Activated CD4-positive, alpha-beta T cell treated with anti-CD3 and anti-CD28 coated beads, Interleukin-2, amount 50 U/mL, for 1 hour (primary cell): ENCODE measurements around the gene SYT17.

Experiments used
- DNase-seq: peaks from one replicate; pipeline ENCODE4 v3.0.0-alpha.2; 2020

The SYT17 gene

GRCh38 chr16:19139436-19140091, 28.5 kb upstream of the SYT17 start:
- no peak for DNase-seq

DNA sequence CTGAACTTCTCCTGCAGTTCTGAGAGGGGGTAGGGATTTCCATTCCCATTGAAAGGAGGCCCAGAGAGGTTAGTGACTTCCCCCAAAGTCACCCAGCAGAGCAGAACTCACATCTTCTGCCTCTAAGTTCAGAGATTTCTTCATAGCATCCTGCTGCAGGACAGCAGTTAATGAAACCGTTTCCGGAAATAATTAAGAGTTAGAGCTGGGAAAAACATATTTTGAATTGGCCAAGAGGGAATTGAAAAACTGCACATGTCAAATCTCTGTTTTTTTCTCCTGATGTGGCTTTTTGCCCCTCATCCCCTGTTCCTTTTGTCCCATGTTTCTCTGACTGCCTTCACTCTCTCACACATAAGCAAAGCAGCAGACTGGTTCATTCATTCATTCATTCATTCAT, 27.6 kb upstream of the SYT17 start:
- DNase-seq: no peak

- no peak for DNase-seq
Observed at GRCh38 chr16:19142939-19143598, 25.0 kb upstream of the SYT17 start.

DNA sequence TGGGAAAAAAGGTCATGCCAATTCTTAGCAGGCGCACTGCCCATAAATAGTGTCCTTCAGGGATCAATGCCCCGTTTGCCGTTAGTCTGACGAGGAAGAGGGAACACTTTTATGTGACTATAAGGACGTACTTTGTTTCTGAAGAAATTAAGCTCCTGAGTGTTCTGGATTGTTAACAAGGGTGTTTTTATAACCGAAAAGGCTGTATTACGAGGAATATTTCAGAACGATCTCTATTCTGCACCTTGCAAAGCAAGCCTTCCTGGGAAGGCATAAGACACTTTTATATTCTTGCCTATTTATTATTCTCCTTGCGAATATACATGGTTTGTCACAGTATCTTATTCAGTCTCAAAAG, 24.5 kb upstream of the SYT17 start:
- no peak for DNase-seq

GRCh38 chr16:19145010-19145409, 23.0 kb upstream of the SYT17 start:
- no peak for DNase-seq

- no peak for DNase-seq
Observed at GRCh38 chr16:19147126-19147525, 20.9 kb upstream of the SYT17 start.

GRCh38 chr16:19147627-19148026, 20.4 kb upstream of the SYT17 start:
- no peak for DNase-seq

DNA sequence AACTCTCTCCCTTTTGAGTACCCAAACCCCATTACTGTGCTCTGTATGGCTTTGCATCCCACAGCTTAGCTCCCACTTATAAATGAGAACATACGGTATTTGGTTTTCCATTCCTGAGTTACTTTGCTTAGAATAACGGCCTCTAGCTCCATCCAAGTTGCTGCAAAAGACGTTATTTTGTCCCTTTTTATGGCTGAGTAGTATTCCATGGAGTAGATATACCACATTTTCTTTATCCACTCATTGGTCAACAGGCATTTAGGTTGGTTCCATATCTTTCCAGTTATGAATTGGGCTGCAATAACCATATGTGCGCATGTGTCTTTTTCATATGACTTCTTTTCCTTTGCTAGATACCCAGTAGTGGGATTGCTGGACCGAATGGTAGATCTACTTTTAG, 19.9 kb upstream of the SYT17 start:
- DNase-seq: no peak

DNA sequence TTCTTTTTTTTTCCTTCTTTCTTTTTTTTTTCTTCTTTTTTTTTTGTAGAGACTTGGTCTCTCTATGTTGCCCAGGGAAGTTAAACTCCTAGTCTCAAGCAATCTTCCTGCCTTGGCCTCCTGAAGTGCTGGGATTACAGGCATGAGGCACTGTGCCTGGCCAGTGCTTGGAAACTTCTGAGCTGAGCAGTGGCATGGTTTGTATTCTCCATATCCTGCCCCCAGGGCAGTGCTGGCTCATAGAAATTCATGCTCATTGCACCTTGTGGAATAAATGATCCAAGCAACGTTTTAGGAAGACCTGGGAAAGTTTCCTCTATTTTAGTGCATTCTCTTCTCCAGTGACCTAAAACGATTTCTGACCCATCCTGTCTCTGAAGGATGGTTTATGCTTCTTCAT, 16.7 kb upstream of the SYT17 start:
- no peak for DNase-seq

- DNase-seq: no peak
Observed at GRCh38 chr16:19152042-19152441, 16.0 kb upstream of the SYT17 start.

- DNase-seq: no peak
Observed at GRCh38 chr16:19153876-19154275, 14.2 kb upstream of the SYT17 start.

DNA sequence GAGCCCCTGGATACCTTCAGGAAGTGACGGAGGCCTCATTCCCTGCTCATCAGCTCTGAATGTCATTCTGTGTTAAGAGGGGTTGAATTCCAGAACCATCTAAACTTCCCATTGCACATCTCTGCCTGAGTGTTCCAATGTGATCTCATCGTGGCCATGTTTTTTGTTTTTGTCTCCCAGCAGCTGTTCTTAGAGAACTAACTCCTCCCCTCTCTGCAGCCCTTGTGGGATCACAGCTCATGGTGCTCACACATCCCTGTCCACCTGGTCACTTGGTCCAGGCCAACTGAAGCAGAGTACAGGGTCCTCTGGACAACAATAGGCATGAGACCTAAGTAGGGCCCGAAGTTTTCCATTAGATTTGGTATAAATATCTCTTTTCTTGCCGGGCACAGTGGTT, 6.0 kb upstream of the SYT17 start:
- DNase-seq: no peak

- DNase-seq: no peak
Observed at GRCh38 chr16:19163215-19163614, 4.8 kb upstream of the SYT17 start.

GRCh38 chr16:19164285-19164684, 3.8 kb upstream of the SYT17 start:
- no peak for DNase-seq

- no peak for DNase-seq
Observed at GRCh38 chr16:19165101-19165500, 2.9 kb upstream of the SYT17 start.

- no peak for DNase-seq
Observed at GRCh38 chr16:19166500-19166899, 1.5 kb upstream of the SYT17 start.

DNA sequence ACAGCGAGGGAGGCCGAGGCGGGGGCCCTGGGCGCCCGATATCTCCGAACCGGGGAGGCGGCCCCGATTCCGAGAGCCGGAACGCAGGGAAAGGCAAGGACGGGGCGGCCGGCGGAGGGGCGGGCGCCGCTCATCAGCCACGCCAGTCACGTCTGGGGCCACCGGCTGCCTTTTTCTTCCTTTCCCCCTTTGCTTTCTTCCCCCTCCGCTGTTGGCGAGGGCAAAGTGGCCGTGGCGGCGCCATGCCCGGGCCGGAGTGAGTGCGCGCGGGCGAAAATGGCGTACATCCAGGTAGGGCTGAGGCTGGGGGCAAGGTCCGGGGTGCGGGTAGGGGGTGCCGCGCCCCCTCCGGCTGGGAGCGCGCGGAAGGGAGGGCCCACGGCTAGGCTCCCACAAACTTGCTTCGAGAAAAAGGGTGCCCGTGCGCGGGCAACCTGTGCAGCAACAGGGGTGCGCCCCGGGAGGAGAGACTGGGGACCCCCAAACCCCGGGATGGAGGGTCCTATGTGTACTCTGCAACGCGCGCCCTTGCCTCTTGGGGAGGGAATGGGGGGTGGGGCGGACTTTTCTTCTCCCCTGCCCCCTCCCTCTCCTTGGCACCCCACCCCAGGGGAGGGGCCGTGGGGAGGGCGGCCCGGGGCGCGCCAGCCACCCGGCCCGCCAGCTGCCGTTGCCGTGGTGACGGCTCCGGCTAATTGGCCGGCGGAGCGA, 486 bp downstream of the SYT17 start:
- no peak for DNase-seq

DNA sequence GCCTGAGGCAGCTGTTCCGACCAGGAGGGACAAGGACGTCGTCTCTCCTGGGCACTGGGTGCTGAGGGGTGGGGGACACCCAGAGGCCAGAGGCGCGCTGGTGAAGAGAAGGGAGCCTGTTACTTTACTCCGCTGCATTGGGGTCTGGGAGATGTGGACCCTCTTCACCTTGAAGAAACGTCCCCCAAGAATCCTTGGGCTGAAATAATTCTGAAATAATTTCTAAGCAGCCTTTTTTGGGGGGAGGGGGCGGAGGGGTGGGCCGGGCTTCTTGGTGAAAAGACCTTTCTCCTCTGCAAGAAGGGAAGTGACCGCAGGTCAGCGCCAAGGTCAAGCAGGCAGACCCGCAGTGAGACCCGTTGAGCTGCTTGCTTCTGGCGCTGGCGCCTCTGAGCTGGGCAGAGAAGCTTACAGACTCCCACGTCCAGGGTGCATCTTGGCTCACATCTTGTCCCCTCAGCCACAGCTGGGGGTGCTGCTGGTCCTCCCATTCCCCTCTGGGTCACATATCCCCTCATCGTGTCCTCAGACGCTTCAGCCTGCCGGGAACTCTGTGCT, 1.1 kb downstream of the SYT17 start:
- DNase-seq: no peak

- no peak for DNase-seq
Observed at GRCh38 chr16:19170043-19170655, 2.1 kb downstream of the SYT17 start.

DNA sequence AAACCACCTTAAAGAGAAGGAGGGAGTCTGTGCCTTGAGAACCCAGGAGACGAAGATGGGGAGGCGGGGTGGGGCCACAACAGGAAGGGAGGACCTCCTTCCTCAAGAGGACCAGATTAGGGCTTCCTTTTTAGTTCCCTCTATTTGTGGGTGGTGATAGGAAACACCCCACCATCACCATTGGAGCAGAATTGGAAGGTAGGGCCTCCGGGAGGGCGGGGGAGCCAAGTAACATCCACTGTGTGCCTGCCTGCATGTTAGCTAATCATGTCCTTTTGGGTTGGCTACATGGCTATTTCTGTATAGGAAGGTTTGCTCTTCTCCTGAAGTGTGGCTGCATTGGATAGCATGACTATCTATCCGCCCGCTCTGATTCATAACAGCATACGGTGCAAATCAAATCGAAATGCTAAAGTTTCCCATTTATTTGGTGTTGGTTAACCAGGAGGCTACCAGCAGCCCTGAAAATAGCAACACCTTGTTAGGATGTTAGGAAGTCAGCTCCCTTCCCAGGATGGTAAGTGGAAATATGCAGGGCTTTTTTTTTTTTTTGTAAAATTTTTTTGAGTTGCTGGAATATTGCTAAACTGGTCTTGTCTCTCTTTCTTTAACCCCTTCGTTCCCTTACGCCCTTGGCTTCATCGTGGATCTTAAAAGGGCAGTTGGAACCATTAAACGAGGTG, 4.2 kb downstream of the SYT17 start:
- DNase-seq: no peak

GRCh38 chr16:19173059-19173458, 5.0 kb downstream of the SYT17 start:
- no peak for DNase-seq

DNA sequence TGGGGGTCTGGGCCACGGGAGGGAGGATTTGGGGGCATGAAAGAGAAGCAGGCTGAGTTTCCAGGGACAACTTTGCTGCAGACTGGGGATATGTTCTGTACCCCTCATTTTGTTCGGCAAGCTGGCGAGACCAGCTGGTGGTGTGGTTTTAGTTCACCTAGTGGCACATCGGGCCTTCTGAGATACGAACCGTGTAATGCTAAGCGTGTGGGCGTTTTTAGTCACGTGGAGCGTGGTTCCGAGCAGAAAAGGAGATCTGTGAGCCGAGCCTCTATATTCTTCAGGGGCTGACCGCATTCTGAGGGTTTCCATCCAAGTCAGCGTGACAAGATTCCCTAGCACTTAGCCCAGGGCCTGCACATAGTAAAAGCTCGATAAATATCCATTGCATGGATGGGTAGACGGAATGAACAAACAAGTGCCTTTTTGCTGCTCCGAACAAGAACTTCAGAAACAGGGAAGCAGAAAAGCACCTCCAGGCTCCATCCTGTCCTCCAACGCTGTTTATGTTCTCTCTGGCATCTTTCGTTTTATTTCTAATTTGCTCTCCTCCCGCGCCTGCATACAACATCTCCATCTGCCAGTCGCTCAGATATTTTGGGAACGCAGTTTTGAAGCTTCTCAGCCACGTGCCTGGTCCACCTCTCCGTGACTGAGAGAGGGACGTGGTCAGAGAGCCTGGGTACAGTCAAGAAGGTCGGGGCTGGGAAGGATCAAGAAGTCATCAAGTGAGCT, 5.8 kb downstream of the SYT17 start:
- DNase-seq: no peak
